ENCODE data around the gene EXOC7. TPM values are rescaled to one million over a fixed set of nuclear protein-coding genes. Genes with fewer than 3 reads are reported as not detected.
A peak's percentile ranks its signal among the peaks of the same experiment; 100 is the strongest.
"Not testable (repeated sequence)": the region's sequence is repeated elsewhere in the genome, so short reads cannot be mapped to it uniquely, and the experiment has no call there.

EXOC7 gene
- total RNA-seq, 1 donor from 2014 or later, result 91.1 TPM

DNA sequence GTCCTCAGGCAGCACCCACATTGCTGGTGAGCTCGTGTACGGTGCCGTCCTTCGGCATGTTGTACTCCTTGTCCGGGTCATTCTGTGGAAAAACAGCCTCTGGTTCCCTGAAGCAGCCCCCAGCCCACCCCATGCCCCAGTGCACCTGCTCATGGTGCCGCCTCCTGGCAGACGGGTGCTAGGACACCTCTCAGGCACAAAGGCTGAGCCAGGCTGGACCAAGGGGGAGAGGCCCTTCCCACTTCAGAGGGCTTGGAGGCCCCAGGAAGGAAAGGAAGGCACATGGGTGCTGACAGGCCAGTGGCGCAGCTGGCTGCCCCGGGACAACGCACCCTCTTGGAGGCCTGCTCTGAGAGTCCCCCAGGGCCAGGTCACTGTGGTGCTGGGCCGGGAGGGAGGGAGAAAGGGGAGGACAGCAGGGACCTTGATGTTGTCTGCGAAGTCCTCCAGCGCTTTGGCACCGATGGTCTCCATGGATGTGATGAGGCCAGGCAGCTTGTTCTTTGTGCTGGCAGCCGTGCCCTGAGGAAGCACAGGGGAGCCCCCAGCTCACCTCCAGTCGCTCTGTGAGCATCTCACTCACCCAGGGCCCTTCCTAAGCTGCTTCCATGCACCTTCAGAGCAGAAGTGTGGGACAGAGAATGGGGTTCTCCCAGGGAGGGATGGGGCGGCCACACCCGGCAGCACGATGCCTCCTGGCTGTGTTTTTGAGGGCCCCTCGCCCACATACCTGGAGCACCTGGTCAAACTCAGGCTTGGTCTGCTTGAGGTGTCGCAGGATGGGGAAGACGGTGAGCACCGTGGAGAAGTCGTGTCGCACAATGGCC lies 15.3 kb downstream of the EXOC7 start:
- no peak for ATAC-seq

GRCh38 chr17:76087531-76087930 lies 16.1 kb downstream of the EXOC7 start:
- ATAC-seq, result no peak

GRCh38 chr17:76086384-76086783 lies 17.2 kb downstream of the EXOC7 start:
- no peak for ATAC-seq

DNA sequence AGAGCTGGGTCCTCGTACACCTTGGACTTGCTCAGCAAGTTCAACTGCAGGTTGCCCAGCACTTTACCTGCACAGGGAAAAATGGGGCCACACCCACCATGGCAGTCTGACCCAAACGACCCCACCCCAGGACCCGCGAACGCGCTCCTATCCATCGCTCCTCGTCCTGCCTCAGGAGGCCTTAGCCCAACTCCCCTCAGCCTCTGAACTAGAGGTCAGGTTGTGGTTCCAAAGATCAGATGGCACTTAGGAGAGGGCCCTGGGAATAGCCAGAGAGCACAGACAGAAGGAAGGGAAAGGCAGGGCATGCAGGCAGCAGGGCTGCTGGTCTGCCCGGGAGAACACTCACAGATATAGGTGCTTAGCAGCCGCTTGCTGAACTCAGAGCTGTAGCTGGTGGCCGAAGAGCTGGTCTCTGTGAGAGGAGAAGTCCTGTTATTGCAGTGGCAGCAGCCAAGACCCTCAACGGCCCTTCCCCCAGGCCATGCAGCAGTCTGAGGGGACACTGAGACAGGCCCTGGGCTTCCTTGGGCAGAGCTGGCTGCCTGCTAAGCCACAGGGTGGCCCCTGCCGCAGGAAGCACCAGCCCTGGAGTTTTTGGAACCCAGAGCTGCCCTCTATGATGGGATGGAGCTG lies 17.7 kb downstream of the EXOC7 start:
- ATAC-seq, result peak; percentile 27

DNA sequence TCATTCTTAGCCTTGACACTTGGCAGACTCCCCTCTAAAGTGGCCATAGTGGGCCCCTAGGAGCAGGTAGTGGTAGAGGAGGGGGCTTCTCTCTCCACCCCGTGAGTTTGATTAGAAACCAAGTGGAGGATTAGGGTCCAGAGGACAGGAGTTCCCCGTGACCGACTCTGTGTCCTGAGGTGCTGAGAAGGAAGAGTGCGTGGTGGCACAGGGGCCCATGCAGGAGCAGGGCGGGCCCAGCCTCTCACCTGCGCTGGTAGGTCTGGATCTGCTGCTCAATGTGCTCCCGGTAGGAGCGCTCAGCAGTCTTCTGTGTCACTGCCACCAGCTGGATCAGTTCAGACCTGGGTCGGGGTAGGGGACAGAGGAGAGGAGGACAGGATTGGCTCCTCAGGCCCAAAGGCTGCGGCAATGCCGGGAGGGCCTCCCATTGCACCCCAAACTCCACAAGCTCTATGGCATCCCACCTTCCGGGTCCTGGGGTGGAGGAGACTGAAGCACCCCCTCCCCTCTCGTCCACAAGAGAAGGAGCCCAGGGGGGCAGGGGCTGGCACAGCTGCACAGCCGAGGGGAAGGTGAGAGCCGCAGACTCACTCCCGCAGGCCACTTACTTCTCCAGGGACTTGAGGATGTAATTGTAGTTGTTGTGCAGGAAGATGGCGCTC lies 18.4 kb downstream of the EXOC7 start:
- ATAC-seq, result no peak

DNA sequence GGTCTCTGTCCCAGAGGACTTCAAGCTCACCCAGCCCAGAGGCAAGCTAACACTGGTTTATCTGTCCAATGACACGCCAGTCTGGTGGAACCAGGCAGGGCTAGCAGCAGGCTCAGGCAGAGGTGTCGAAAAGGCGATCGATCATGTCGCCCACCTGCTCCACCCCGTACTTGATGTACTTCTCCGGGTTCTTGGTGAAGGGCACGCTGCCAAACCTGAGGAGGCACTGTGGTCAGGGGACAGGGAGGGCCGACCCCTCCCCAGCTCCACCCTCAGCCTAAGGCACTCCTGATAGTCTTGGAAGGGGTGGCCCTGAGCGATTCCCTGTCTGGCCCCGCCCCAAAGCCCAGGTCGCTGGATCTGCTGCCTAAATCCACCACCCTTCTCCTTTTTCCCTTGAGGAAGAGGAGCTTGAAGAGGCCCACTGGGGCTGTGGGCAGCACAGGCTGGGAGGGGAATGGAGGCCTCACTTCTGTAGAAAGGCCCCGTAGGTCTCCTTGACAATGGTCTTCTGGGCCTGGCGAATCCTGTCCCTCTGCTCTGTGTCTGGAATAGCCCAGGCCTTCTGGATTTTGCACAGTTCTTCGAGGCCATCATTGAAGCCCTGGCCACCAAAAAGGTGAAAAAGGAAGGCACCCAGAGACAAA lies 19.9 kb downstream of the EXOC7 start:
- ATAC-seq, result no peak

DNA sequence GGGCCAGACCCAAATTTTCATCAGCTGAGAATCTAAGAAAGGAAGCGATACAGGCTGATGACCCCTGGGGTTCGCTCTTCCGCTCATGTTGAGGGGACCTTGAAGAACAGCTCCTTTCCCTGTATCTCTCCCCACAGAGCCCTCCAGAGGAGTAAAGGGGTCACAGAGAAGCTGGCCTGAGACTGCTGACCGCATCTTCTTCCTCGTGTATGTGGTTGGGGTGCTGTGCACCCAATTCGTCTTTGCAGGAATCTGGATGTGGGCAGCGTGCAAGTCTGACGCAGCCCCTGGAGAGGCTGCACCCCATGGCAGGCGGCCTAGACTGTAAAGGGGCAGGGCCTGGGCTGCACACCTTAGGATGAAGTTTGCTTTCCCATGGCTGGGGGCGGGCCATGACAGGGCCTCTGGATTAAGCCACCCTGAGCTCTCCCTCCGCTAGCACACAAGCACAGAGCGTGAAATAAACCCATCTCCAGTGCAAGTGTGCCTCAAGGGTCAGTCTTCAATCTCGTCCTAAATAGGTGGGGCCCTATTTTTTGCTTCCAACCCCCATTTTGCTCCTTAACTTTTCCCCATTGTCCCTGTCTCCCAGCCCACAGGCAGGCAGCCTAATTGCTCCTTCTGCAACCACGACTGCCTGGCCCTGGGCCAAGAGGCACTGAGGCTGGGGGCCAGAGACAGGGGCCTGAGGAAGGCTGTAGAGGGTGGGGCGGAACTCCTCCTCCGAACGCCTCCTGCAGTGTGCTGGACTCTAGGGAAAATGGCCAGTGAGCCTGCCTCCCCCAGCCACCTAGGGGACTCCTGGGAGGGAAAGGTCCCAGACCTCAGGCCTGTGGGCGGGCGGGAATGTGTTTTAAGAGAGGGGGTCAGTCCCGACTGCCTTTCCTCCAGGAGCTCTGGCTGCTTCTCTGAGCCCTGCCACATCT lies 21.0 kb downstream of the EXOC7 start:
- ATAC-seq, result no peak

DNA sequence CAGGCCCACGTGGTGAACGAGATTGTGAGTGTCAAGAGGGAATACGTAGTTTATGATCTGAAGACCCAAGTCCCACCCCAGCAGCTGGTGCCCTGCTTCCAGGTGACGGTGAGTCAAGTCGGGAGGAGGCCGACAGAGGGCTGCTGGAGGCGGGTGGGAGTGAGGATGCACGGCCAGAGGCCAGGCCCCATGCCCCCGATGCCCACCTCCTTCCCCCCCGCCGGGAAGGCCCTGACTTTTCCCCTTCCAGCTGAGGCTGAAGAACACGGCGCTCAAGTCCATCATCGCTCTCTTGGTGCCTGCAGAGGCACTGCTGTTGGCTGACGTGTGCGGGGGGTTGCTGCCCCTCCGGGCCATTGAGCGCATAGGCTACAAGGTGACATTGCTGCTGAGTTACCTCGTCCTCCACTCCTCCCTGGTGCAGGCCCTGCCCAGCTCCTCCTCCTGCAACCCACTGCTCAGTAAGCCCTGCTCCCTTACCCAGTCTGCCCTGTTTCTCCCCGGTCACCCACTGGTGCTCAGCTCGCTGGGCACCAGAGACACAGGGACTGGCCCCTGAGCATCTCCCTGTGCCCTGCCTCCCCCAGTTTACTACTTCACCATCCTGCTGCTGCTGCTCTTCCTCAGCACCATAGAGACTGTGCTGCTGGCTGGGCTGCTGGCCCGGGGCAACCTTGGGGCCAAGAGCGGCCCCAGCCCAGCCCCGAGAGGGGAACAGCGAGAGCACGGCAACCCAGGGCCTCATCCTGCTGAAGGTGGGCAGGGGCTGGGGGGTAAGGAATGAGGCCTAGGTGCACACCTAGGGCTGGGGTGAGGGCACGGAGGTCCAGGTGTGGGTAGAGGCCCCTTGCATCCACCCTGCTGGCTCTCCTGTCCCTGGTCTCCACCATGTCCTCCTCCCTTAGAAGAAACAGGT lies 22.0 kb downstream of the EXOC7 start:
- ATAC-seq, result no peak

GRCh38 chr17:76080768-76081287 lies 22.8 kb downstream of the EXOC7 start:
- ATAC-seq, result no peak

GRCh38 chr17:76079956-76080767 lies 23.4 kb downstream of the EXOC7 start:
- no peak for ATAC-seq

- peak; percentile 1 for ATAC-seq
Observed at GRCh38 chr17:76079535-76079955, 24.0 kb downstream of the EXOC7 start.

- ATAC-seq, result no peak
Observed at GRCh38 chr17:76078860-76079534, 24.6 kb downstream of the EXOC7 start, which contains the start of gene ZACN. Gene ZACN (plus strand): TSS chr17:76079182. CDS start chr17:76079265, 83 bp downstream.

DNA sequence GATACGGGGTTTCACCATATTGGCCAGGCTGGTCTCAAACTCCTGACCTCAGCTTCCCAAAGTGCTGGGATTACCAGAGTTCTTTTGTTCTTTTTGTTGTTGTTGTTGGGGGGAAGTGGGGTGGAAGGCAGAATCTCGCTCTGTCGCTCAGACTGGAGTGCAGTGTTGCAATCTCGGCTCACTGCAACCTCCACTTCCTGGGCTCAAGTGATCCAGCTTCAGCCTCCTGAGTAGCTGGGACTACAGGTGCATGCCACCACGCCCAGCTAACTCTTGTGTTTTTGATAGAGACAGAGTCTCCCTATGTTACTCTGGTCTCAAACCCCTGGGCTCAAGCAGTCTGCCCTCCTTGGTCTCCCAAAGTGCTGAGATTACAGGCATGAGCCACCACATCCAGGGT lies 25.2 kb downstream of the EXOC7 start:
- ATAC-seq, result not testable (repeated sequence)

DNA sequence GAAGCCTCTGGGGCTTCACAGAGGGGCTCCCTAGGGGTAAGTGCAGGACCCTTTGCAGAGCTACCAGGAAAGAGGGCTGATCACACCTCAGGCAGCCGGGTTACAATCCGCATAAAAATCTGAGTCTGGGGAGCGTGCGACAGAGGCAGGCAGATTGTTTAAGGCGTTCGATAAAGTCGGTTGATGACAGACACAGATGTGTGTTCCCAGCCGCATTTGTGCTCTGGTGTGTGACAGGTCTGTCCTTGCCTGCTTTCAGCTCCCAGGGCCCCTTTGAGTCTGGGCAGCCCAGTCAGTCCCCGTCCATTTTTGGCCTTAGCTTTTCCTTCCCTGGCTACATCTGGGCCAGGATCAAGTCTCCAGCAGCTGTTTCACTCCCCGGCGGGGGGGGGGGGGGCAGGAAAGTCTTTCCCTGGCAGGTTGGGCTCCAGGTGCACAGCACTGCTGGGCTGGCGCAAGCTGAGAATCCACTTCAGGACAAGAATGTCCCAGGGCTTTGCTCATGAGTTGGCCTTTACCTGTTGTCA lies 25.9 kb downstream of the EXOC7 start:
- ATAC-seq, result no peak

- ATAC-seq, result no peak
Observed at GRCh38 chr17:76076765-76077583, 26.6 kb downstream of the EXOC7 start.

- no peak for ATAC-seq
Observed at GRCh38 chr17:76076146-76076764, 27.3 kb downstream of the EXOC7 start.

Measured in esophagus mucosa (tissue), 1 donor.